CD14-positive monocyte (primary cell): ENCODE results near the gene LTA4H. TPM values are rescaled to one million over a fixed set of nuclear protein-coding genes. Genes with fewer than 3 reads are reported as not detected.
A peak's percentile ranks its signal among the peaks of the same experiment; 100 is the strongest.

Experiments
- DNase-seq, 3 donors: peaks; one replicate each; pipeline ENCODE4 v3.0.0-alpha.2; 2011 to 2022
- H2AFZ ChIP-seq: 2 replicates; pipeline ENCODE4 v1.6.0; 2012; ENCODE audit warnings: mild to moderate bottlenecking, low read depth, low read length, inconsistent platforms; ENCODE audit not compliant: insufficient read depth, poor library complexity, severe bottlenecking
- H3K27ac ChIP-seq, 2 donors: 1 replicate in 1 of 2; 2 replicates in 1 of 2; pipeline ENCODE4 v1.5.1; 2012 to 2013; ENCODE audit warnings: low read length in 2 of 2, control low read depth in 1 of 2, inconsistent platforms in 1 of 2, low read depth in 1 of 2, mild to moderate bottlenecking in 1 of 2
- H3K27me3 ChIP-seq, 2 donors: one replicate each; pipeline versions ENCODE4 v1.6.0 to v1.6.1; 2011 to 2013; ENCODE audit warnings: low read length in 2 of 2; ENCODE audit not compliant: control insufficient read depth in 2 of 2, insufficient read depth in 2 of 2
- H3K36me3 ChIP-seq, 2 donors: replicated peaks in 1 of 2; 1 replicate in 1 of 2; 2 replicates in 1 of 2; pipeline versions ENCODE4 v1.5.1 to v1.6.1; 2012 to 2013; ENCODE audit warnings: low read length in 2 of 2, control low read depth in 1 of 2, inconsistent platforms in 1 of 2, mild to moderate bottlenecking in 1 of 2; ENCODE audit not compliant: insufficient read depth in 2 of 2, control insufficient read depth in 1 of 2
- H3K4me1 ChIP-seq, 2 donors: 1 replicate in 1 of 2; 2 replicates in 1 of 2; pipeline versions ENCODE4 v1.5.1 to v1.6.1; 2012 to 2013; ENCODE audit warnings: low read length in 2 of 2, control low read depth in 1 of 2, inconsistent platforms in 1 of 2, mild to moderate bottlenecking in 1 of 2, moderate library complexity in 1 of 2; ENCODE audit not compliant: insufficient read depth in 2 of 2, control insufficient read depth in 1 of 2
- H3K4me2 ChIP-seq: replicated peaks from 2 replicates; pipeline ENCODE3; 2012; ENCODE audit warnings: low read length, moderate library complexity, mild to moderate bottlenecking; ENCODE audit not compliant: poor library complexity, severe bottlenecking; ENCODE audit errors: extremely low read depth
- H3K4me3 ChIP-seq, 3 experiments: fragments of 200-600 bp in 1 of 3; sonication (generic) in 1 of 3; replicated peaks in 1 of 3; 1 replicate in 2 of 3; 2 replicates in 1 of 3; pipeline ENCODE4 v1.5.1; 2011 to 2013; ENCODE audit warnings: low read length in 3 of 3, mild to moderate bottlenecking in 3 of 3, control low read depth in 2 of 3, low read depth in 2 of 3, inconsistent platforms in 1 of 3, moderate library complexity in 1 of 3
- H3K79me2 ChIP-seq: 2 replicates; pipeline ENCODE4 v1.6.0; 2012; ENCODE audit warnings: mild to moderate bottlenecking, control low read depth, inconsistent platforms, low read length, moderate library complexity; ENCODE audit not compliant: insufficient read depth
- H3K9ac ChIP-seq: 2 replicates; pipeline ENCODE4 v1.6.0; 2017; ENCODE audit warnings: low read length, mild to moderate bottlenecking; ENCODE audit not compliant: insufficient read depth, poor library complexity, severe bottlenecking
- H3K9me3 ChIP-seq, 2 donors: replicated peaks in 1 of 2; 1 replicate in 1 of 2; 2 replicates in 1 of 2; pipeline versions ENCODE4 v1.5.1 to v1.6.1; 2012 to 2013; ENCODE audit warnings: low read length in 2 of 2, control low read depth in 1 of 2; ENCODE audit not compliant: control insufficient read depth in 1 of 2, insufficient read depth in 1 of 2
- H4K20me1 ChIP-seq: 2 replicates; pipeline ENCODE4 v1.6.0; 2012; ENCODE audit warnings: mild to moderate bottlenecking, low read length, control low read depth, moderate library complexity; ENCODE audit not compliant: insufficient read depth
- H3K27ac Mint-ChIP-seq, 7 donors: one replicate each; pipeline ENCODE4 v1.8.0; 2020; ENCODE audit warnings: mild to moderate bottlenecking in 7 of 7, mixed read lengths in 7 of 7, moderate library complexity in 6 of 7, inconsistent platforms in 2 of 7
- H3K27me3 Mint-ChIP-seq, 3 donors: one replicate each; pipeline ENCODE4 v1.8.0; 2021 to 2022; ENCODE audit warnings: low read depth in 3 of 3, mild to moderate bottlenecking in 3 of 3, mixed read lengths in 3 of 3, moderate library complexity in 3 of 3, inconsistent platforms in 1 of 3
- H3K36me3 Mint-ChIP-seq, 2 donors: one replicate each; pipeline ENCODE4 v1.8.0; 2020; ENCODE audit warnings: mixed read lengths in 2 of 2, inconsistent platforms in 1 of 2, mild to moderate bottlenecking in 1 of 2
- H3K4me1 Mint-ChIP-seq: one replicate; pipeline ENCODE4 v1.8.0; 2020; ENCODE audit warnings: mild to moderate bottlenecking, mixed read lengths
- H3K4me3 Mint-ChIP-seq, 2 donors: one replicate each; pipeline ENCODE4 v1.8.0; 2020; ENCODE audit warnings: mild to moderate bottlenecking in 2 of 2, mixed read lengths in 2 of 2, moderate library complexity in 1 of 2
- H3K9me3 Mint-ChIP-seq, 7 donors: one replicate each; pipeline ENCODE4 v1.8.0; 2020 to 2022; ENCODE audit warnings: mixed read lengths in 7 of 7, mild to moderate bottlenecking in 6 of 7, moderate library complexity in 6 of 7, inconsistent platforms in 2 of 7
- WGBS: methylation state at CpG from one replicate; pipeline ENCODE4 v1.1.5; 2013; ENCODE audit warnings: missing lambda C conversion rate; ENCODE audit not compliant: insufficient coverage; 5-methylcytosine and 5-hydroxymethylcytosine counted together
- intact Hi-C, 2 donors: fragments of 100-400 bp; cut with micrococcal nuclease; formaldehyde crosslinking; loops; one replicate each; pipeline versions ENCODE4 v1.15.0 to v1.15.1; 2023
- polyA plus RNA-seq, 3 donors: library from polyadenylated mRNA; depleted of rRNA in 1 of 3; unstranded in 2 of 3; stranded (reverse) in 1 of 3; fragments of 300-500 nt in 2 of 3; fragments of >200 nt in 1 of 3; fragmentation: Illumina TruSeq in 2 of 3; gene quantifications; 1 replicate in 2 of 3; 2 replicates in 1 of 3; pipeline ENCODE4 v1.2.3, GENCODE V29; 2012 to 2021
- TF ChIP-seq, protein P1 (sequence below): fragments of 200-600 bp; IDR thresholded peaks from one replicate; pipeline ENCODE4 v1.8.0; 2022; ENCODE audit warnings: antibody characterized with exemption, mild to moderate bottlenecking

Gene LTA4H
- polyA plus RNA-seq, 3 donors, result 278 to 963 (median 647) TPM

DNA sequence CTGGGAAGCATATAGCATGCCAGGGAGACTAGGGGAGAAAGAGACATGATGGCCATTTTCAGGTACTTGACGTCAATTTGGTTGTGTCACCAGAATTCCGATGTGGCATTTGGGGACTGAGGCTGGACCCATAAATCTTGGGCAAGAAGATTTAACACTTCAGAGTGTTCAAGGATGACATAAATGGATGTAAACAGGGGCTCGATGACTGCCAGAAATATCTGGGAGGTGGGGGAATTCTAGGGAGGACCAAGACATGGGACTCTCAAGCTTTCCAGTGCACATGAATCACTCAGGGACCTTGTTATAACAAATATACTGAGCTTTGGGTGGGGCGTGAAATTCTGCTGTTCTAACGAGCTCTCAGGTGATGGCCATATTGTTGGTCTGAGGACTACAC lies 57.0 kb downstream of the LTA4H start:
- peaks cover 88 to 100% of the 10 kb centered on the region in 2 donors for H3K36me3 ChIP-seq
- Mint-ChIP-seq H3K27me3 (no peaks in the 10 kb centered on the region), H3K27ac (no peak overlapping the region), H3K36me3 (peaks cover 78 to 97% of the 10 kb centered on the region in 2 donors), H3K4me3 (no peak overlapping the region), H3K4me1 (peaks cover 2% of the 10 kb centered on the region), H3K9me3 (no peaks in the 10 kb centered on the region)
- H3K9ac ChIP-seq, result no peak overlapping the region
- no peak for DNase-seq
- no peak overlapping the region for H3K27ac ChIP-seq
- TF ChIP-seq, protein P1, sequence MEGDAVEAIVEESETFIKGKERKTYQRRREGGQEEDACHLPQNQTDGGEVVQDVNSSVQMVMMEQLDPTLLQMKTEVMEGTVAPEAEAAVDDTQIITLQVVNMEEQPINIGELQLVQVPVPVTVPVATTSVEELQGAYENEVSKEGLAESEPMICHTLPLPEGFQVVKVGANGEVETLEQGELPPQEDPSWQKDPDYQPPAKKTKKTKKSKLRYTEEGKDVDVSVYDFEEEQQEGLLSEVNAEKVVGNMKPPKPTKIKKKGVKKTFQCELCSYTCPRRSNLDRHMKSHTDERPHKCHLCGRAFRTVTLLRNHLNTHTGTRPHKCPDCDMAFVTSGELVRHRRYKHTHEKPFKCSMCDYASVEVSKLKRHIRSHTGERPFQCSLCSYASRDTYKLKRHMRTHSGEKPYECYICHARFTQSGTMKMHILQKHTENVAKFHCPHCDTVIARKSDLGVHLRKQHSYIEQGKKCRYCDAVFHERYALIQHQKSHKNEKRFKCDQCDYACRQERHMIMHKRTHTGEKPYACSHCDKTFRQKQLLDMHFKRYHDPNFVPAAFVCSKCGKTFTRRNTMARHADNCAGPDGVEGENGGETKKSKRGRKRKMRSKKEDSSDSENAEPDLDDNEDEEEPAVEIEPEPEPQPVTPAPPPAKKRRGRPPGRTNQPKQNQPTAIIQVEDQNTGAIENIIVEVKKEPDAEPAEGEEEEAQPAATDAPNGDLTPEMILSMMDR, result no peak
- H3K79me2 ChIP-seq, result no peaks in the 10 kb centered on the region
- H4K20me1 ChIP-seq, result no peaks in the 10 kb centered on the region
- no peak overlapping the region for H3K4me3 ChIP-seq
- H2AFZ ChIP-seq, result no peak overlapping the region
- H3K27me3 ChIP-seq, result no peaks in the 10 kb centered on the region
- H3K4me1 ChIP-seq, result no peaks in the 10 kb centered on the region
- intact Hi-C loops, result no loop called here
- WGBS, result 100% methylated on average over 3 of the region's 5 CpGs
- no peaks in the 10 kb centered on the region for H3K9me3 ChIP-seq
- H3K4me2 ChIP-seq, result no peak overlapping the region

DNA sequence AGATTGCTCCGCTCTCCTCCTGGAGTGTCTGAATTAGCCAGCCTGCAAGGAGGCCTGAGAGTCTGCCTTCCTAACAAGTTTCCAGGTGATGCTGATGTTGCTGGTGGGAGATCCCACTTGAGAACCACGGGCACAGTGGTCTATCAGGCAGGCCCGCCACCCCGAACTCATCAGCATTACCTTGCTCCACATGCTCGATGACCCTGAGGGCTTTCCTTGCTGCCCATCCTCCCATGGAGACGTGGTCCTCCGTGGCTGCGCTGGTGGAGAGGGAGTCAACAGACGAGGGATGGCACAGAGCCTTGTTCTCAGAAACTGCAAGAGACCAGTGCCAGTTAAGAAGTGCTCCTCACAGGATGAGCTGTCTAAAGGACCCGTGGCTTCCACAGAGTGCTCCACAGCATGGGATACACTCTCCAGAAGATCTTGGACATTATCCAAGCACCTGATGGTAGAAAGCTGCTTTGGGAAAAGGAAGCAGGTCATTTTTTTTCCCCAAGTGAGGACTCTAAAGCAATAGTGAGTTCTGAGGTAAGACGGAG lies 57.6 kb downstream of the LTA4H start:
- no peak for DNase-seq
- Histone ChIP-seq H3K9me3 (no peaks in the 10 kb centered on the region), H4K20me1 (no peaks in the 10 kb centered on the region), H3K9ac (no peak overlapping the region), H3K79me2 (no peaks in the 10 kb centered on the region), H3K27me3 (no peaks in the 10 kb centered on the region), H3K36me3 (peaks cover 88 to 100% of the 10 kb centered on the region in 2 donors), H3K4me3 (no peak overlapping the region), H3K4me1 (no peaks in the 10 kb centered on the region), H3K4me2 (no peak overlapping the region), H2AFZ (no peak overlapping the region), H3K27ac (no peak overlapping the region)
- peaks cover 82 to 97% of the 10 kb centered on the region in 2 donors for H3K36me3 Mint-ChIP-seq
- peak overlapping the region in 1 of 7 donors; percentile 8 for H3K27ac Mint-ChIP-seq
- TF ChIP-seq, protein P1, result no peak
- peaks cover 2% of the 10 kb centered on the region for H3K4me1 Mint-ChIP-seq
- H3K4me3 Mint-ChIP-seq, result no peak overlapping the region
- intact Hi-C loops, result no loop called here
- WGBS, result 79% methylated on average over 3 of the region's 11 CpGs
- H3K9me3 Mint-ChIP-seq, result no peaks in the 10 kb centered on the region
- H3K27me3 Mint-ChIP-seq, result no peaks in the 10 kb centered on the region
